Measurements from ENCODE around the gene SVBP.

DNA sequence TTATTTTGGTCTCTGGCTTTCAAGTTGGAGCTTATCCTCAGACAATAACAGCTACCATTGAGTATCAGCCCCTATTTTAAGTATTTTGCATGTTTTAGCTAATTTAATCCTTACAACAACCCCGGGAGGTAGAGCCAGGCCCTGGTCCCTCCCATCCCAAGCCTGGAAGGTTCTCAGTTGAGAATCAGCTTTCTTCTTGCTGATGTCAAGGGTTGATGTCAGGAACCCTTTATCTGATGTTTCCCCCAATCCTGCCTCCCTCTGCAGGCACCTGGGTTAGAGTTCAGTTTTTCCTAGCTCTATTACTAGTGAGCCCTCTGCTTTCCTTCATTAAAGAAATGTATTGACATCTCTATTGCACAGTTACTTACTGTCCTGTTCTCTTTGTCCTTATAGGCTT is 3.6 kb upstream of the SVBP start:
- TF ChIP-seq, protein P1, sequence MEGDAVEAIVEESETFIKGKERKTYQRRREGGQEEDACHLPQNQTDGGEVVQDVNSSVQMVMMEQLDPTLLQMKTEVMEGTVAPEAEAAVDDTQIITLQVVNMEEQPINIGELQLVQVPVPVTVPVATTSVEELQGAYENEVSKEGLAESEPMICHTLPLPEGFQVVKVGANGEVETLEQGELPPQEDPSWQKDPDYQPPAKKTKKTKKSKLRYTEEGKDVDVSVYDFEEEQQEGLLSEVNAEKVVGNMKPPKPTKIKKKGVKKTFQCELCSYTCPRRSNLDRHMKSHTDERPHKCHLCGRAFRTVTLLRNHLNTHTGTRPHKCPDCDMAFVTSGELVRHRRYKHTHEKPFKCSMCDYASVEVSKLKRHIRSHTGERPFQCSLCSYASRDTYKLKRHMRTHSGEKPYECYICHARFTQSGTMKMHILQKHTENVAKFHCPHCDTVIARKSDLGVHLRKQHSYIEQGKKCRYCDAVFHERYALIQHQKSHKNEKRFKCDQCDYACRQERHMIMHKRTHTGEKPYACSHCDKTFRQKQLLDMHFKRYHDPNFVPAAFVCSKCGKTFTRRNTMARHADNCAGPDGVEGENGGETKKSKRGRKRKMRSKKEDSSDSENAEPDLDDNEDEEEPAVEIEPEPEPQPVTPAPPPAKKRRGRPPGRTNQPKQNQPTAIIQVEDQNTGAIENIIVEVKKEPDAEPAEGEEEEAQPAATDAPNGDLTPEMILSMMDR (IDR thresholded peaks at IDR 0.05), result no peak
- TF ChIP-seq POLR2A (IDR thresholded peaks at IDR 0.05), result no peak
